OCI-M2 (cell line): ENCODE data around the gene IFNL3.
"Not testable (repeated sequence)": the region's sequence is repeated elsewhere in the genome, so short reads cannot be mapped to it uniquely, and the experiment has no call there.

Experiments
- DNase-seq: peaks from one replicate; lab custom pipeline; 2025; ENCODE audit not compliant: unreplicated experiment; lab: John Stamatoyannopoulos, UW

IFNL3 gene

GRCh38 chr19:39218230-39219007 is 26.4 kb downstream of the IFNL3 start:
- no peak for DNase-seq

- DNase-seq = no peak
These were observed 27.7 kb downstream of the IFNL3 start for GRCh38 chr19:39217094-39217493.

- DNase-seq = not testable (repeated sequence)
These were observed 29.5 kb downstream of the IFNL3 start for GRCh38 chr19:39215323-39215722.

- DNase-seq = peak; percentile 30
These were observed 32.4 kb downstream of the IFNL3 start for GRCh38 chr19:39212375-39212742.

GRCh38 chr19:39211731-39212374 is 33.0 kb downstream of the IFNL3 start:
- no peak for DNase-seq

GRCh38 chr19:39209196-39209595 is 35.6 kb downstream of the IFNL3 start:
- no peak for DNase-seq

- no peak for DNase-seq
These were observed 36.5 kb downstream of the IFNL3 start for GRCh38 chr19:39208175-39208795.

GRCh38 chr19:39207293-39207836 is 37.4 kb downstream of the IFNL3 start:
- DNase-seq = no peak

GRCh38 chr19:39206122-39206521 is 38.7 kb downstream of the IFNL3 start:
- no peak for DNase-seq

- DNase-seq = no peak
These were observed 39.4 kb downstream of the IFNL3 start for GRCh38 chr19:39205449-39205764.

- no peak for DNase-seq
These were observed 41.1 kb downstream of the IFNL3 start, which contains the start of gene SYCN for GRCh38 chr19:39203372-39204341. Gene SYCN (minus strand): TSS chr19:39204263. CDS start chr19:39204254, 9 bp downstream.

GRCh38 chr19:39202998-39203355 is 41.8 kb downstream of the IFNL3 start:
- DNase-seq = no peak

- no peak for DNase-seq
These were observed 44.0 kb downstream of the IFNL3 start for GRCh38 chr19:39200803-39201115.

- no peak for DNase-seq
These were observed 44.6 kb downstream of the IFNL3 start for GRCh38 chr19:39200066-39200802.

GRCh38 chr19:39199025-39199424 is 45.8 kb downstream of the IFNL3 start:
- DNase-seq = no peak

- DNase-seq = no peak
These were observed 47.0 kb downstream of the IFNL3 start for GRCh38 chr19:39197808-39198207.

GRCh38 chr19:39196860-39197562 is 47.8 kb downstream of the IFNL3 start, which contains the start of gene NCCRP1:
Gene NCCRP1 (plus strand): TSS chr19:39196964. CDS start chr19:39196983, 19 bp downstream.
- no peak for DNase-seq

- no peak for DNase-seq
These were observed 48.5 kb downstream of the IFNL3 start for GRCh38 chr19:39196320-39196719.

GRCh38 chr19:39195755-39196154 is 49.1 kb downstream of the IFNL3 start:
- DNase-seq = no peak
